H54 (cell line): Measurements from ENCODE around the gene LMO7.

Experiments
- DNase-seq: peaks from one replicate; pipeline ENCODE4 v3.0.0; 2011; ENCODE audit warnings: low spot score, mixed read lengths; ENCODE audit not compliant: insufficient read length
- FAIRE-seq: peaks from 3 replicates; lab custom pipeline; 2011; peaks lifted over from hg19 to GRCh38; lab: Jason Lieb, UNC
- POLR2A ChIP-seq: IDR thresholded peaks from 2 replicates; pipeline ENCODE4 v1.6.1; 2011; ENCODE audit warnings: low read depth, mild to moderate bottlenecking, low read length

The LMO7 gene

GRCh38 chr13:75754936-75755335, 118.8 kb downstream of the LMO7 start:
- no peak for TF ChIP-seq POLR2A
- DNase-seq (no peak), FAIRE-seq (no peak)

GRCh38 chr13:75757336-75757735, 121.2 kb downstream of the LMO7 start:
- FAIRE-seq (no peak), DNase-seq (no peak)
- TF ChIP-seq POLR2A = no peak

GRCh38 chr13:75759531-75759930, 123.4 kb downstream of the LMO7 start:
- no peak for FAIRE-seq
- TF ChIP-seq POLR2A = no peak
- DNase-seq = no peak

GRCh38 chr13:75760131-75761021, 124.2 kb downstream of the LMO7 start:
- no peak for DNase-seq
- no peak for TF ChIP-seq POLR2A
- FAIRE-seq = peak; percentile 20

- DNase-seq = no peak
- TF ChIP-seq POLR2A = no peak
- no peak for FAIRE-seq
Measured at GRCh38 chr13:75761369-75761768, 125.2 kb downstream of the LMO7 start.

GRCh38 chr13:75762076-75762937, 126.2 kb downstream of the LMO7 start:
- TF ChIP-seq POLR2A = no peak
- FAIRE-seq (peak; percentile 58), DNase-seq (no peak)

GRCh38 chr13:75762955-75763354, 126.8 kb downstream of the LMO7 start:
- TF ChIP-seq POLR2A = no peak
- no peak for DNase-seq
- FAIRE-seq = no peak

- no peak for DNase-seq
- peak; percentile 66 for FAIRE-seq
- TF ChIP-seq POLR2A = no peak
Measured at GRCh38 chr13:75763512-75763911, 127.4 kb downstream of the LMO7 start.

GRCh38 chr13:75764251-75764925, 128.3 kb downstream of the LMO7 start:
- DNase-seq (no peak), FAIRE-seq (no peak)
- no peak for TF ChIP-seq POLR2A

- DNase-seq = no peak
- no peak for FAIRE-seq
- no peak for TF ChIP-seq POLR2A
Measured at GRCh38 chr13:75764926-75765310, 128.8 kb downstream of the LMO7 start.

GRCh38 chr13:75766636-75767035, 130.5 kb downstream of the LMO7 start:
- FAIRE-seq (no peak), DNase-seq (no peak)
- TF ChIP-seq POLR2A = no peak

- DNase-seq = no peak
- FAIRE-seq = no peak
- TF ChIP-seq POLR2A = no peak
Measured at GRCh38 chr13:75769141-75769905, 133.2 kb downstream of the LMO7 start.

GRCh38 chr13:75770164-75770563, 134.0 kb downstream of the LMO7 start:
- TF ChIP-seq POLR2A = no peak
- FAIRE-seq (no peak), DNase-seq (no peak)

- DNase-seq (no peak), FAIRE-seq (peak; percentile 88)
- no peak for TF ChIP-seq POLR2A
Measured at GRCh38 chr13:75770592-75771011, 134.5 kb downstream of the LMO7 start.
